MCF 10A (cell line): ENCODE measurements around the gene ABLIM2. TPM values are rescaled to one million over a fixed set of nuclear protein-coding genes. Genes with fewer than 3 reads are reported as not detected.

Experiments
- BruUV-seq: library from RNA; stranded (reverse); fragments of 400-500 nt; replicated peaks from 2 replicates; lab custom pipeline; 2021; lab: Mats Ljungman, UMichigan
- CTCF ChIA-PET: fragments of 300-600 bp; sonication (Branson Sonifier 250); formaldehyde crosslinking; extraction: SDS; loops from one replicate; lab custom pipeline; 2021; ENCODE audit warnings: antibody characterized with exemption, inconsistent platforms; lab: Yijun Ruan, JAX
- POLR2A ChIA-PET: fragments of 300-600, 350-650 bp; sonication (Branson Sonifier 250); formaldehyde crosslinking; extraction: SDS; loops from one replicate; lab custom pipeline; 2020; ENCODE audit warnings: antibody characterized with exemption, inconsistent platforms; lab: Yijun Ruan, JAX
- DNase-seq: peaks from one replicate; pipeline ENCODE4 v3.0.0-alpha.2; 2018; ENCODE audit not compliant: unreplicated experiment
- H3K27ac Mint-ChIP-seq: one replicate; pipeline ENCODE4 v1.8.0; 2022; ENCODE audit warnings: mild to moderate bottlenecking, low read depth, mixed read lengths; ENCODE audit not compliant: unreplicated experiment
- H3K27me3 Mint-ChIP-seq: one replicate; pipeline ENCODE4 v1.8.0; 2022; ENCODE audit warnings: mixed read lengths; ENCODE audit not compliant: insufficient read depth, unreplicated experiment
- H3K36me3 Mint-ChIP-seq: one replicate; pipeline ENCODE4 v1.8.0; 2022; ENCODE audit warnings: mild to moderate bottlenecking, moderate library complexity, mixed read lengths; ENCODE audit not compliant: insufficient read depth, unreplicated experiment
- H3K4me1 Mint-ChIP-seq: one replicate; pipeline ENCODE4 v1.8.0; 2022; ENCODE audit warnings: mixed read lengths; ENCODE audit not compliant: insufficient read depth, unreplicated experiment
- H3K4me3 Mint-ChIP-seq: one replicate; pipeline ENCODE4 v1.8.0; 2022; ENCODE audit warnings: mild to moderate bottlenecking, moderate library complexity, mixed read lengths; ENCODE audit not compliant: unreplicated experiment
- H3K9me3 Mint-ChIP-seq: one replicate; pipeline ENCODE4 v1.8.0; 2022; ENCODE audit warnings: mixed read lengths; ENCODE audit not compliant: unreplicated experiment
- CTCF ChIP-seq: fragments of 200-600 bp; IDR thresholded peaks from one replicate; pipeline ENCODE4 v1.8.0; 2022; ENCODE audit warnings: antibody characterized with exemption, mild to moderate bottlenecking; ENCODE audit not compliant: unreplicated experiment
- intact Hi-C: fragments of 100-400 bp; cut with micrococcal nuclease; formaldehyde crosslinking; loops from 2 replicates; pipeline ENCODE4 v1.14.1; 2022
- total RNA-seq: library from RNA; stranded (reverse); gene quantifications from 2 replicates; pipeline ENCODE4 v1.2.3, GENCODE V29; 2022

ABLIM2 gene
- total RNA-seq, 1 experiment from 2014 or later = 5.3 TPM

GRCh38 chr4:7987148-7987989 is 171.2 kb downstream of the ABLIM2 start:
- POLR2A ChIA-PET = interaction anchor here (1.6 to 2.9 kb wide), 4 partner anchors 9 to 183 kb away, joined by 3 to 14 read pairs (median 8); no protein-coding TSS in a partner anchor

GRCh38 chr4:7985891-7986441 is 172.6 kb downstream of the ABLIM2 start:
- Mint-ChIP-seq H3K9me3 (no peaks in the 10 kb centered on the region), H3K4me1 (peaks cover 6% of the 10 kb centered on the region), H3K4me3 (no peak overlapping the region), H3K27ac (no peak overlapping the region), H3K36me3 (no peaks in the 10 kb centered on the region), H3K27me3 (peaks cover 12% of the 10 kb centered on the region)
- TF ChIP-seq CTCF = no peak
- no peak for DNase-seq
- POLR2A ChIA-PET = interaction anchor here (0.6 to 2.9 kb wide), 2 partner anchors 62 to 181 kb away, joined by 4 to 14 read pairs; no protein-coding TSS in a partner anchor
- intact Hi-C loops = loop anchor here (2.0 to 5.0 kb wide), 2 partner anchors 57 to 264 kb away; no protein-coding TSS in a partner anchor
- CTCF ChIA-PET = interaction anchor here (0.6 to 8.5 kb wide), 12 partner anchors 8 to 1305 kb away, joined by 3 to 183 read pairs (median 4); no protein-coding TSS in a partner anchor
- no TSS peak for BruUV-seq

More at GRCh38 chr4:7987148-7987989, 171.2 kb downstream of the ABLIM2 start:
- peaks cover 12% of the 10 kb centered on the region for H3K27me3 Mint-ChIP-seq
- no peak overlapping the region for H3K4me3 Mint-ChIP-seq
- intact Hi-C loops = loop anchor here (1.0 to 5.0 kb wide), 4 partner anchors 59 to 265 kb away; no protein-coding TSS in a partner anchor
- BruUV-seq = no TSS peak
- peaks cover 6% of the 10 kb centered on the region for H3K4me1 Mint-ChIP-seq
- CTCF ChIA-PET = interaction anchor here (0.6 to 8.5 kb wide), 47 partner anchors 9 to 929 kb away, joined by 3 to 183 read pairs (median 5); partner anchors contain the start of genes AFAP1 and SORCS2
- TF ChIP-seq CTCF = peak; percentile 90
- no peaks in the 10 kb centered on the region for H3K36me3 Mint-ChIP-seq
- no peak overlapping the region for H3K27ac Mint-ChIP-seq
- H3K9me3 Mint-ChIP-seq = no peaks in the 10 kb centered on the region
- peak; percentile 84 for DNase-seq

- no peak overlapping the region for H3K27ac Mint-ChIP-seq
- BruUV-seq = no TSS peak
- CTCF ChIA-PET = interaction anchor here (0.6 to 8.5 kb wide), 5 partner anchors 40 to 787 kb away, joined by 3 to 183 read pairs (median 5); no protein-coding TSS in a partner anchor
- peaks cover 6% of the 10 kb centered on the region for H3K4me1 Mint-ChIP-seq
- H3K36me3 Mint-ChIP-seq = no peaks in the 10 kb centered on the region
- intact Hi-C loops = loop anchor here (5.0 kb wide), 1 partner anchor 263 kb away; no protein-coding TSS in a partner anchor
- H3K27me3 Mint-ChIP-seq = peaks cover 12% of the 10 kb centered on the region
- H3K9me3 Mint-ChIP-seq = no peaks in the 10 kb centered on the region
- POLR2A ChIA-PET = no interaction called here
- no peak for TF ChIP-seq CTCF
- DNase-seq = no peak
- H3K4me3 Mint-ChIP-seq = no peak overlapping the region
These were observed 173.5 kb downstream of the ABLIM2 start for GRCh38 chr4:7985072-7985471.
